Vagina (tissue), 2 donors: ENCODE data around the gene FGF22. TPM values are rescaled to one million over a fixed set of nuclear protein-coding genes. Genes with fewer than 3 reads are reported as not detected.
A peak's percentile ranks its signal among the peaks of the same experiment; 100 is the strongest.
"Not testable (repeated sequence)": the region's sequence is repeated elsewhere in the genome, so short reads cannot be mapped to it uniquely, and the experiment has no call there.

Experiments used
- DNase-seq, 2 donors: peaks; one replicate each; pipeline ENCODE4 v3.0.0-alpha.2; 2017; ENCODE audit errors: extremely low spot score in 2 of 2
- H3K27ac ChIP-seq: fragments of 200-600 bp; sonication (generic); one replicate; pipeline ENCODE4 v1.5.1; 2019
- H3K27me3 ChIP-seq: fragments of 200-600 bp; sonication (generic); one replicate; pipeline ENCODE4 v1.5.1; 2019
- H3K36me3 ChIP-seq, 2 donors: fragments of 200-600 bp; sonication (generic); one replicate each; pipeline ENCODE4 v1.5.1; 2017 to 2019
- H3K4me1 ChIP-seq: fragments of 200-600 bp; sonication (generic); one replicate; pipeline ENCODE4 v1.5.1; 2019
- H3K4me3 ChIP-seq, 2 donors: fragments of 200-600 bp; sonication (generic); 1 replicate in 1 of 2; 2 replicates in 1 of 2; pipeline ENCODE4 v1.5.1; 2016 to 2019
- H3K9me3 ChIP-seq: fragments of 200-600 bp; sonication (generic); one replicate; pipeline ENCODE4 v1.5.1; 2019
- POLR2A ChIP-seq, 2 donors: fragments of 450-650 bp; IDR thresholded peaks; one replicate each; pipeline ENCODE4 v1.6.1; 2017; ENCODE audit warnings: antibody characterized with exemption in 2 of 2, mild to moderate bottlenecking in 2 of 2, moderate library complexity in 2 of 2
- POLR2AphosphoS5 ChIP-seq, 2 donors: sonication (generic); formaldehyde crosslinking; IDR thresholded peaks; one replicate each; pipeline ENCODE4 v1.9.0; 2017; ENCODE audit warnings: antibody characterized with exemption in 2 of 2, mild to moderate bottlenecking in 2 of 2, low read depth in 1 of 2; ENCODE audit not compliant: insufficient read depth in 1 of 2
- intact Hi-C: fragments of 100-400 bp; cut with DNase I; formaldehyde crosslinking; loops from one replicate; pipeline ENCODE4 v1.15.1; 2023
- total RNA-seq: library from RNA; depleted of rRNA; stranded (reverse); fragments of >200 nt; gene quantifications from one replicate; pipeline ENCODE4 v1.2.3, GENCODE V29; 2016
- TF ChIP-seq, protein P1 (sequence below), 3 experiments: fragments of 450-650 bp in 2 of 3; fragments of 200-600 bp in 1 of 3; sonication (generic) in 1 of 3; IDR thresholded peaks; one replicate each; pipeline ENCODE4 v1.5.1; 2017 to 2019; ENCODE audit warnings: antibody characterized with exemption in 3 of 3, mild to moderate bottlenecking in 2 of 3, moderate library complexity in 2 of 3

The FGF22 gene
- total RNA-seq, 1 donor from 2014 or later, result not detected

DNA sequence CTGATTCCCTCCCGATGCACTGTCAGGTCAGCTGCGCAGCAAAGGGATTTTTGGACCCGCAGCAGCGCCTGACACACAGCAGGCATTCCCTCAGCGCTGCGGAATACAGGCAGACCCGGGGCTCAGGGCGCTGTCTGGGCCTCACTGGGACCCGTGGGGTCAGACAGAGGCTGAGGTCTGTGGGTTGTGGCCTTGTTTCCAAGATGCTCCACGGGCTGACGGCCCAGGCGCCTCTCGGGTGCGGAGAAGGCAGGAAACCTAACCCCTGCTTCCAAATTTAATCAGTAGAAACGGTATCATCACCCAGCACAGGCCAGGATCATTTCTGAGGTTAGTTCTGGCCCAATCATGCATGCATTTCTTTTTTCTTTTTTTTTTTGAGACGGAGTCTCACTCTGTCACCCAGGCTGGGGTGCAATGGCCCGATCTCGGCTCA lies 24.0 kb downstream of the FGF22 start:
- Histone ChIP-seq H3K9me3 (no peaks in the 10 kb centered on the region), H3K36me3 (no peaks in the 10 kb centered on the region), H3K4me1 (peaks cover 55% of the 10 kb centered on the region), H3K27me3 (no peaks in the 10 kb centered on the region), H3K27ac (peak overlapping the region; percentile 93), H3K4me3 (peak overlapping the region; percentile 66 to 74)
- no peak for DNase-seq
- intact Hi-C loops, result no loop called here
- TF ChIP-seq POLR2A (IDR thresholded peaks at IDR 0.05) (no peak), POLR2AphosphoS5 (IDR thresholded peaks at IDR 0.05; ENCODE audit: insufficient read depth in 1 of 2, low read depth in 1 of 2) (peak in 1 of 2 donors; percentile 69)

DNA sequence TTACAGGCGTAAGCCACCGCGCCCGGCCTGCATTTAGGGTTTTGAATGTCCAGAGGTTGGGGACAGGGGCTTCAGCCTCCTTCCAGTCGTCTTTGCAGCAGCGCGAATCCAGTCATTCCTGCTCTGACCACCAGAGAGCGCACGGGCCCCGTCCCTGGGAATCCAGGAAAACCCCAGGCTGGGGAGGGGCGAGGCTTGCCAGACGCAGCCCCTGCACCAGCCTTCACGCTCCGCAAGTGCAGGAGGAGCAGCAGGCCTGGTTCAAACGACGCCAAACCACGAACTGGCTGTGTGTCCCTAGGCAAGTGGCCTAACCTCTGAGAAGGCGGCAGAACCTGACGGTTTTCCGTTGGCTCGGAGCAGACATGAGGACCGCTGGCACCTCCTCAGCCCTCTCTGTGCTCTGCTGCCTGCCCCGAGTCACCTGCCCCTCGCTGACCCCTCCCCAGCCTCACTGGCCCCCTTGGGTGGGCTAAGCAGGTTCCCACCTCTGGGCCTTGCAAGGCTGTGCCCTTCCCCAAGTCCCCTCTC lies 25.3 kb downstream of the FGF22 start:
- peak overlapping the region in 1 of 2 donors; percentile 35 for H3K4me3 ChIP-seq
- H3K27me3 ChIP-seq, result no peaks in the 10 kb centered on the region
- intact Hi-C loops, result loop anchor here (5.0 kb wide), 1 partner anchor 67 kb away; no protein-coding TSS in a partner anchor
- DNase-seq, result no peak
- H3K27ac ChIP-seq, result no peak overlapping the region
- no peaks in the 10 kb centered on the region for H3K9me3 ChIP-seq
- TF ChIP-seq POLR2AphosphoS5 (IDR thresholded peaks at IDR 0.05; ENCODE audit: insufficient read depth in 1 of 2, low read depth in 1 of 2), result peak in 1 of 2 donors; percentile 45
- TF ChIP-seq, protein P1, sequence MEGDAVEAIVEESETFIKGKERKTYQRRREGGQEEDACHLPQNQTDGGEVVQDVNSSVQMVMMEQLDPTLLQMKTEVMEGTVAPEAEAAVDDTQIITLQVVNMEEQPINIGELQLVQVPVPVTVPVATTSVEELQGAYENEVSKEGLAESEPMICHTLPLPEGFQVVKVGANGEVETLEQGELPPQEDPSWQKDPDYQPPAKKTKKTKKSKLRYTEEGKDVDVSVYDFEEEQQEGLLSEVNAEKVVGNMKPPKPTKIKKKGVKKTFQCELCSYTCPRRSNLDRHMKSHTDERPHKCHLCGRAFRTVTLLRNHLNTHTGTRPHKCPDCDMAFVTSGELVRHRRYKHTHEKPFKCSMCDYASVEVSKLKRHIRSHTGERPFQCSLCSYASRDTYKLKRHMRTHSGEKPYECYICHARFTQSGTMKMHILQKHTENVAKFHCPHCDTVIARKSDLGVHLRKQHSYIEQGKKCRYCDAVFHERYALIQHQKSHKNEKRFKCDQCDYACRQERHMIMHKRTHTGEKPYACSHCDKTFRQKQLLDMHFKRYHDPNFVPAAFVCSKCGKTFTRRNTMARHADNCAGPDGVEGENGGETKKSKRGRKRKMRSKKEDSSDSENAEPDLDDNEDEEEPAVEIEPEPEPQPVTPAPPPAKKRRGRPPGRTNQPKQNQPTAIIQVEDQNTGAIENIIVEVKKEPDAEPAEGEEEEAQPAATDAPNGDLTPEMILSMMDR (IDR thresholded peaks at IDR 0.05), result peak; percentile 96
- no peak for TF ChIP-seq POLR2A (IDR thresholded peaks at IDR 0.05)
- no peaks in the 10 kb centered on the region for H3K36me3 ChIP-seq
- peaks cover 42% of the 10 kb centered on the region for H3K4me1 ChIP-seq

DNA sequence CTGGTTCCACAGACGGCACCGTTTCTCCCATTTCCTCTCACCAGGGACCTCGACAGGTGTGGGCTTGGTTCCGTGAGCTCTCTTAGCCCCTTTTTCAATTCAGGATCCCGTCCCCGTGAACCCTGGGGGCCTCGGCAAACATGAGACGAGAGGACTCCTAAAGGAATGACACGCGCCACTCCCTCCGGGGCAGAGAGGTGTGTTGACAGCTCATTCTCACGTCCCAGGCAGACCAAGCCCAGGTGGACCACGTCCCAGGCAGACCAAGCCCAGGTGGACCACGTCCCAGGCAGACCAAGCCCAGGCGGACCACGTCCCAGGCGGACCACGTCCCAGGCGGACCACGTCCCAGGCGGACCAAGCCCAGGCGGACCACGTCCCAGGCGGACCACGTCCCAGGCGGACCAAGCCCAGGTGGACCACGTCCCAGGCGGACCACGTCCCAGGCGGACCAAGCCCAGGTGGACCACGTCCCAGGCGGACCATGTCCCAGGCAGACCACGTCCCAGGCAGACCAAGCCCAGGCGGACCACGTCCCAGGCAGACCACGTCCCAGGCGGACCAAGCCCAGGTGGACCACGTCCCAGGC lies 27.4 kb downstream of the FGF22 start:
- intact Hi-C loops, result loop anchor here (5.0 kb wide), 1 partner anchor 65 kb away; no protein-coding TSS in a partner anchor
- not testable (repeated sequence) for H3K27ac ChIP-seq, H3K36me3 ChIP-seq, DNase-seq, H3K4me3 ChIP-seq, H3K9me3 ChIP-seq, H3K27me3 ChIP-seq
- peaks cover 21% of the 10 kb centered on the region for H3K4me1 ChIP-seq

DNA sequence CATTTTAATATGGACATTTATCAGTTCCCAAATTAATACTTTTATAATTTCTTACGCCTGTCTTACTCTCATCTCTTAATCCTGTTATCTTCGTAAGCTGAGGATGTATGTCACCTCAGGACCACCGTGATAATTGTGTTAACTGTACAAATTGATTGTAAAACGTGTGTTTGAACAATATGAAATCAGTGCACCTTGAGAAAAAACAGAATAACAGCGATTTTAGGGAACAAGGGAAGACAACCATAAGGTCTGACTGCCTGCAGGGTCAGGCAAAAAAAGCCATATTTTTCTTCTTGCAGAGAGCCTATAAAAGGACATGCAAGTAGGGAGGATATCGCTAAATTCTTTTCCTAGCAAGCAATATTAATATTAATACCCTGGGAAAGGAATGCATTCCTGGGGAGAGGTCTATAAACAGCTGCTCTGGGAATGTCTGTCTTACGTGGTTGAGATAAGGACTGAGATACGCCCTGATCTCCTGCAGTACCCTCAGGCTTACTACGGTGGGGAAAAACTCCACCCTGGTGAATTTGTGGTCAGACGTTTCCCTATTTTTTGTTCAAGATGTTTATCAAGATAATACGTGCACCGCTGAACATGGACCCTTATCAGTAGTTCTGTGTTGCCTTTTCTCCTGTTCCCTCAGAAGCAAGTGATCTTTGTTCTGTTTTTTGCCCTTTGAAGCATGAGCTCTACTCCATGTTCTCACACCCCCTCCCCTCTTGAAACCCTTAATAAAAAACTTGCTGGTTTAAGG lies 29.2 kb downstream of the FGF22 start:
- H3K27ac ChIP-seq, H3K27me3 ChIP-seq, H3K4me3 ChIP-seq, H3K36me3 ChIP-seq, H3K9me3 ChIP-seq, DNase-seq: not testable (repeated sequence)
- H3K4me1 ChIP-seq, result peaks cover 14% of the 10 kb centered on the region
- intact Hi-C loops, result loop anchor here (5.0 kb wide), 1 partner anchor 63 kb away; no protein-coding TSS in a partner anchor

DNA sequence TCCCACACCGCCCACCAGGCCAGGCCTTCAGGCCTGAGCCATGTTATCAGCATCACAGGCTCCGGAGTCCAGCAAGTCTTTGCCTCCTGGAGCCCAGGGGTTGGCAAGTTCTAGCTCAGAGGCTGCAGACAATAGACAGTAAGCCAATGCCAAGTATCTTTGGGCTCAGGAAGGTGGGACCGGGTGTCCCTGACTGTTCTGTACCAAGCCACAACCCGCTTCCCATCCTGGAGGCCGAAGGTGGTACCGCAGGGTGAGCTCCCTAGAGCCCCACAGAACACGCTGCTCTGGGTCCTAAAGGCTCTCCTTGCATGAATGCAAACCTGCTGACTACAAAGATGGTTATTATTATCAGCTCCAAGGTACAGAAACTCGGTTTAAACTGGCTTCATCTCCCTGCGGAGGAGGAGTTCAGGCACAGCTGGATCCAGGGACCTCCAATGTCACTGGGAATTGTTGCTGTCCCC lies 31.0 kb downstream of the FGF22 start:
- Histone ChIP-seq H3K27ac (no peak overlapping the region), H3K36me3 (no peaks in the 10 kb centered on the region), H3K27me3 (no peaks in the 10 kb centered on the region), H3K4me3 (no peak overlapping the region), H3K9me3 (no peaks in the 10 kb centered on the region), H3K4me1 (peaks cover 5% of the 10 kb centered on the region)
- no peak for DNase-seq
- intact Hi-C loops, result no loop called here
- TF ChIP-seq, protein P1 (IDR thresholded peaks at IDR 0.05), result no peak
- no peak for TF ChIP-seq POLR2A (IDR thresholded peaks at IDR 0.05)
- no peak for TF ChIP-seq POLR2AphosphoS5 (IDR thresholded peaks at IDR 0.05; ENCODE audit: insufficient read depth in 1 of 2, low read depth in 1 of 2)

DNA sequence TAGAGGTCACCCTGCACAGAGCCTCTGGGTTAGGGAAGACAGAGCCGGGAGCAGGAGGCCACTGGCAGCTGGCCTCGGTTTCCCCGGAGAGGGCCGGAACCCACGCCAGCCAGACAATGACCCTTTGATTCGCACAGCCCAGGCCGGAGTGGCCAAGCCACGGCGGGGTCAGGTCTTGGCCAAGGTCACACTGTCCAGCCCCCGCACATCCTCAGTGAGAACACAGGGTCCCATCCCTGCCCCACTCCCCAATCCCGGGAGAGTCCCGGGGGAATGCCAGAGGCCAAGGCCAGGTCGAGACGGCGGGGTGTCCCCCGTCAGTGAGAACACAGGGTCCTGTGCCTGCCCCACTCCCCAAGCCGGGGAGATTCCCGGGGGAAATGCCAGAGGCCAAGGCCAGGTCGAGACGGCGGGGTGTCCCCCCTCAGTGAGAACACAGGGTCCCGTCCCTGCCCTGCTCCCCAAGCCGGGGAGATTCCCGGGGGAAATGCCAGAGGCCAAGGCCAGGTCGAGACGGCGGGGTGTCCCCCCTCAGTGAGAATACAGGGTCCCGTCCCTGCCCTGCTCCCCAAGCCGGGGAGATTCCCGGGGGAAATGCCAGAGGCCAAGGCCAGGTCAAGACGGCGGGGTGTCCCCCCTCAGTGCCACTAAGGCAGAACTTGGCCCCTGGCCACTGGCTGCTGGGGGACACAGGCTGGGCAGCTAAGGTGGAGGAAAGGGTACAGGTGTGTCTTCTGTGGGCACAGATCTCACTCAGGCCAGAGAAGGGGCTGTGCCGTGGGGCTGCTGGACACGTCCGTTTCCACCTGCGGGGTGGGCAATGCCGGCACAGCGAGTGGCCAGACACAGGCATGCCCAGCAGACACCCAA lies 34.8 kb downstream of the FGF22 start:
- Histone ChIP-seq H3K27me3 (no peaks in the 10 kb centered on the region), H3K4me3 (no peak overlapping the region), H3K9me3 (no peaks in the 10 kb centered on the region), H3K27ac (peak overlapping the region; percentile 12), H3K4me1 (peaks cover 39% of the 10 kb centered on the region), H3K36me3 (no peaks in the 10 kb centered on the region)
- no peak for DNase-seq
- TF ChIP-seq, protein P1 (IDR thresholded peaks at IDR 0.05), result no peak
- TF ChIP-seq POLR2A (IDR thresholded peaks at IDR 0.05) (no peak), POLR2AphosphoS5 (IDR thresholded peaks at IDR 0.05; ENCODE audit: insufficient read depth in 1 of 2, low read depth in 1 of 2) (no peak)
- intact Hi-C loops, result no loop called here
